HG02763 (cell line): ENCODE measurements around the gene ZBTB22.
A peak's percentile ranks its signal among the peaks of the same experiment; 100 is the strongest.
"Not testable (repeated sequence)": the region's sequence is repeated elsewhere in the genome, so short reads cannot be mapped to it uniquely, and the experiment has no call there.

Experiments
- ATAC-seq: cut with Tn5 transposase; IDR thresholded peaks from one replicate; pipeline ENCODE4 v1.9.1; 2021; ENCODE audit warnings: mild to moderate bottlenecking, moderate library complexity; ENCODE audit not compliant: unreplicated experiment

The ZBTB22 gene

GRCh38 chr6:33285214-33285613 lies 32.3 kb downstream of the ZBTB22 start:
- not testable (repeated sequence) for ATAC-seq

DNA sequence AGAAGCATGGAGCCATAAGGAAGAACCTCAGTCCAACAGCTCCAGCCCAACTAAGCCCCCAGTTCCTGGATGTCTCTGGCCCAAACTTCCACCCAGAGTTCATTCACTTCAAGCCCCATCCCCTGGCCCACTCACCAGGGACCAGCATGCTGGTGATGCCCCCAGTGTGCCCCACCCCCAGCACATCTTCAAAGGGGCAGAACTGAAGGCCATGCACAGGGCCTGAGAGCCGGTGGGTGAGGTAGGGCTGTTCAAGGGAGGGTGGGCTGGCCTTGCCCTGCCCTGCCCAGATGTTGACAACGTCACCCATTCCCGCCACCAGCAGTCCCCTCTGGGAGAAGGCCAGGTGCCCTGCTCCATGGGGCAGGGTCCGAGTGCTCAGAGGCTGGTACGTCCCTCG lies 37.0 kb downstream of the ZBTB22 start:
- no peak for ATAC-seq

GRCh38 chr6:33279971-33280511 lies 37.5 kb downstream of the ZBTB22 start:
- ATAC-seq, result no peak

DNA sequence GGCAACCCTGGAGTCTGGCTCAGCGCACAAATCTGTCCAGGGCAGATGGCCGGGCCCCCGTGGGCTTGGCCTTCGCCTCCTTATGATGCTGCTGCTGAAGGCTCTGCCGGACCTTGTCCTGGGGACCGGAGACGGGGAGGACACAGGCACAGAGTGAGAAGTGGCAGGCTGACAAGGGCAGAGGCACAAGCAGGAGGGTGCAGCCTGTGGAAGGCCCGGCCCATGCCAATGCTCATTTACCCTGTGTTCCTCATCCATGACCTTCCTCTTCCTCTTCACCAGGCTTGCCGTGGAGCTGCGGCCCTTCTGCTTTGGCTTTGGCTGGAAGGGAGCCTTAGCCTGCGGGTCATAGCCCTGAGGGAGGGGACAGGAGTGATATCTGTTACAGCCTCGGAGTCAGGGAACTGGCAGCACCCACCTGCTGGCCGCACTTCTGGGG lies 38.3 kb downstream of the ZBTB22 start:
- no peak for ATAC-seq

GRCh38 chr6:33278810-33279209 lies 38.7 kb downstream of the ZBTB22 start:
- ATAC-seq, result no peak

GRCh38 chr6:33278392-33278741 lies 39.2 kb downstream of the ZBTB22 start:
- no peak for ATAC-seq

DNA sequence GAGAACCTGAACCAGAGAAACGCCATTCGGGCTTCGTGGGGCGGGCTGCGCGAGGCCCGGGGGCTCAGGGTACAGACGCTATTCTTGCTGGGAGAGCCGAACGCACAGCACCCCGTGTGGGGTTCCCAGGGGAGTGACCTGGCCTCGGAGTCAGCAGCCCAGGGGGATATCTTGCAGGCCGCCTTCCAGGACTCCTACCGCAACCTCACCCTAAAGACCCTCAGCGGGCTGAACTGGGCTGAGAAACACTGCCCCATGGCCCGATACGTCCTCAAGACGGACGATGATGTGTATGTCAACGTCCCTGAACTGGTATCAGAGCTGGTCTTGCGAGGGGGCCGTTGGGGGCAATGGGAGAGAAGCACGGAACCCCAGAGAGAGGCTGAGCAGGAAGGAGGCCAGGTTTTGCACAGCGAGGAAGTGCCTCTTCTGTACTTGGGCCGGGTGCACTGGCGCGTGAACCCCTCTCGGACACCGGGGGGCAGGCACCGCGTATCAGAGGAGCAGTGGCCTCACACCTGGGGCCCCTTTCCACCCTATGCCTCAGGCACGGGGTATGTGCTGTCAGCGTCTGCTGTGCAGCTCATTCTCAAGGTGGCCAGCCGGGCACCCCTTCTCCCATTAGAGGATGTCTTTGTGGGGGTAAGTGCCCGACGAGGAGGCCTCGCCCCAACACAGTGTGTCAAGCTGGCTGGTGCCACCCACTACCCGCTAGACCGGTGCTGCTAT lies 39.7 kb downstream of the ZBTB22 start:
- no peak for ATAC-seq

DNA sequence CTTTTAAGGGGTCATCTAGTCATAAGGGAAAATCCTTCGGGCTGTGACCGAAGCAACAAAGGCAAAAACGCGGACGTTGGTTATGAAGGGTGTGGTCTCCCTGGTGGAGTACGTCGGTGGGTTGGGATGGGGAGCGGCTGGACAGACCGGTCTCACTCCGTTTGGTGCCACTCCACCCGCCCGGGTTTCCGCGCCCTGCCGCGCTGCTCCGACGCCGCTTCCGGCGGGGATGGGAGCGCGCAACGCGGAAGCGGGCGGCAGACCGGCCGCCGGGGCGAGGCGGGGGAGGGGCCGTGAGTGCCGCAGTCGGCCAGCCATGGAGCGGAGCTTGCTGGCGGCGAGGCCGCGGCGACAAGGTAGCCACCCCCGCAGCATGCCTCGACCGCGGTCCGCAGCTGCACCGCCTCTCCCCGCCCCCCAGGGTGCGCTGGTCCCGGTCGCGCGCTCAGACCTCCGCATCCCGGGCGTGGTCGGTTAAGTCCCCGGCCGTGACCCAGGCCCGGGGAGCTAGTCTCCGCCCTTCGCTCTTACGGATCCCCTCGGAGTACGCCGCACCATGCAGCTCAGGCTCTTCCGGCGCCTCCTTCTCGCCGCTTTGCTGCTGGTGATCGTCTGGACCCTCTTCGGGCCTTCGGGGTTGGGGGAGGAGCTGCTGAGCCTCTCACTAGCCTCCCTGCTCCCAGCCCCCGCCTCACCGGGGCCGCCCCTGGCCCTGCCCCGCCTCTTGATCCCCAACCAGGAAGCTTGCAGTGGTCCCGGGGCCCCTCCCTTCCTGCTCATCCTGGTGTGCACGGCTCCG lies 40.5 kb downstream of the ZBTB22 start, which contains the start of gene B3GALT4:
TSS of gene B3GALT4 (plus strand) at position 260 of the 799 bp plus-strand sequence. CDS start at position 557, 297 bp downstream.
- ATAC-seq, result peak; percentile 49

DNA sequence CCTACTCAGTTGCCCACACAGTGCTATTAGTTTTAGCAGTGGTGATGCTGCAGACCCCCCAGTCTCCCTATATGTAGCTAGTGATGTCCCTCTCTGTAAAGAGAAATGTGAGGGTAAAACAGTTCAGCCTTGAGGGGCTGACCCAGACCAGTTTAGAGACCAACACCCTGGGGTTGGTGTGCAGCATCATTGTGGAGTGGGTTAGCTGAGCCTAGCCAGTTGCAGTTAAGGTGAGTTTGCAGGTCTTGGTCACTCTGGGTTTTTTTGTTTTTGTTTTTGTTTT lies 41.0 kb downstream of the ZBTB22 start:
- no peak for ATAC-seq

DNA sequence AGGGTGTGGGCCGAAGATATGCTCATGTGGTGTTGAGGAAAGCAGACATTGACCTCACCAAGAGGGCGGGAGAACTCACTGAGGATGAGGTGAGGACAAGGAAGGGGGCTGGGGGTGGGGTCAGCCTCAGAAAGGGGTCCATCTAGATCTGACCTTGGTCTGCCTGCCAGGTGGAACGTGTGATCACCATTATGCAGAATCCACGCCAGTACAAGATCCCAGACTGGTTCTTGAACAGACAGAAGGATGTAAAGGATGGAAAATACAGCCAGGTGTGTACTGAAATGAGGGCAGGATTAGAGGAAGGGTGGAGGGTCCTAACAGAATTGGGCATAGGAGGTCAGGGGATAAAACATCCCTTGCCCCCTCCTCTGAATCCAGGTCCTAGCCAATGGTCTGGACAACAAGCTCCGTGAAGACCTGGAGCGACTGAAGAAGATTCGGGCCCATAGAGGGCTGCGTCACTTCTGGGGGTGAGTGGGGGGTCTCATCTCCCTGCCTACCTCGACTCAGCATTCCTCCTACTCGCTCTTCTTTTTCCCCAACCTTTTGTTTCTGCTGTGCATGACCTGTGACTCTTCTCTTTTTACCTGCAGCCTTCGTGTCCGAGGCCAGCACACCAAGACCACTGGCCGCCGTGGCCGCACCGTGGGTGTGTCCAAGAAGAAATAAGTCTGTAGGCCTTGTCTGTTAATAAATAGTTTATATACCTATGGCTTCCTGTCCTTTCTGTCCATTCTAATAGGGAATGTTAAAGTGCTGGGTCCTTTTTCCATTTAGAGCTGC lies 41.6 kb downstream of the ZBTB22 start:
- not testable (repeated sequence) for ATAC-seq

GRCh38 chr6:33273924-33274902 lies 43.3 kb downstream of the ZBTB22 start:
- ATAC-seq, result no peak

DNA sequence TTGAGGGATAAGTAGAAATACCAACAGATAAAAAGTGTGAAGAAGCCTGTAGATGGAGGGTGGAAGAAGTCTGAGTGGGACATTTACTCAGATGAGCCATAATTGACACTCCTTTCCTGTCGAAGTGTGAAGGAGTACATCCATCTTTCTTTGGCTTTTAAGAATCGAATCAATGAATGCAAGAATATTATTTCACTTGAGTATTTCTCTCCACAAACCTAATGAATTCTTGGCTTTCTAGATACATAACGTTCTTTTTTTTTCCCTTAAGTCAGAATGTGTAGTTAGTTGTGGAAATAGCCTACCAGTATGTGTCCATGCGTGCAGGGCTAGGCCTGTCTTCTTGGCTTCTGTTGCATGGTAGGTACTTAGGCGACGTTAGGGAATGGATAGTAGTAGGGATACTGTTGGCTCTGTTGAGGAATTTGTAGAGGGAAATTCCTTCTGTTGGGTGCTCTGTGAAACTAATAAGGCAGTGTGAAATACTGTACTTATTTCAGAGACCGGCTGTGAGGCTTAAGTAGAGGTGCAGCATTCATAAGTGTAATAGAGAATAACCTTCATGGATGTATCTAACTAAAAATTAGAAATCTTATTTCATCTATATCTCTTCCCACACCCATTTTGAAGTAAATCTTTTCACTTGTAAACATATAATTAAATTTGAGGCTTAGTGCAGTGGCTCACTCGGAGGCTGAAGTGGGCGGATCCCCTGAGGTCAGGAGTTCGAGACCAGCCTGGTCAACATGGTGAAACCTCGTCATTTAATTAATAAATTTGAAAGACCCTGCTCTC lies 44.2 kb downstream of the ZBTB22 start:
- no peak for ATAC-seq

GRCh38 chr6:33272275-33273128 lies 45.0 kb downstream of the ZBTB22 start:
- ATAC-seq, result peak; percentile 28

GRCh38 chr6:33271468-33272274 lies 45.9 kb downstream of the ZBTB22 start, which contains the start of the genes RPS18 and VPS52:
Gene RPS18 (plus strand): TSS chr6:33272075. CDS start chr6:33272120, 45 bp downstream.
Gene VPS52 (minus strand): TSS chr6:33271876. CDS start chr6:33271675, 201 bp downstream.
- peak; percentile 83 for ATAC-seq

- ATAC-seq, result no peak
Observed at GRCh38 chr6:33271117-33271467, 46.5 kb downstream of the ZBTB22 start.
